ENCODE data around the gene EXOC2.

DNA sequence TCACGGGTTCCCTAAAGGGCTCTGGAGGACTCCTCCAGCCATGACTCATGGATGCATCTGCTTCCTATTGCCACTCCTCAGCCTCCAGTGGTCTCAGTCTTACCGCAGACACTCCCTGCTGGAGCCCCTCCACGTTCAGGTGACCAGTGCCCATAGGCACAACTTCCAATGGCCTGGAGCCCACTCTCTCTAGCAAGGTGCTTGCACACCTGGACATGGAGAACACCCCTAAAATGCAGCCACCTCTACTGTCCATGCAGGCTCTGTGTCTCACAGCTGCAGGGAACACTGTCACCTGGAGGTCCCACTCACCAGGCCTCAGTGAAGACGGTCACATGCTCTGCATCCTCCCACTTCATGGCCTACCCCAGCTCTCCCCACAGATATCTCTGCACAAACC, 72.0 kb downstream of the EXOC2 start:
- TF ChIP-seq FOXM1 (IDR thresholded peaks at IDR 0.05; ENCODE audit: borderline replicate concordance) (no peak), FOXK2 (IDR thresholded peaks at IDR 0.05) (no peak)
